ENCODE results near the gene ZNF182. TPM values are rescaled to one million over a fixed set of nuclear protein-coding genes. Genes with fewer than 3 reads are reported as not detected.

The ZNF182 gene
- total and polyA plus RNA-seq, 11 donors = 1.8 to 4.8 (median 3.0) TPM

DNA sequence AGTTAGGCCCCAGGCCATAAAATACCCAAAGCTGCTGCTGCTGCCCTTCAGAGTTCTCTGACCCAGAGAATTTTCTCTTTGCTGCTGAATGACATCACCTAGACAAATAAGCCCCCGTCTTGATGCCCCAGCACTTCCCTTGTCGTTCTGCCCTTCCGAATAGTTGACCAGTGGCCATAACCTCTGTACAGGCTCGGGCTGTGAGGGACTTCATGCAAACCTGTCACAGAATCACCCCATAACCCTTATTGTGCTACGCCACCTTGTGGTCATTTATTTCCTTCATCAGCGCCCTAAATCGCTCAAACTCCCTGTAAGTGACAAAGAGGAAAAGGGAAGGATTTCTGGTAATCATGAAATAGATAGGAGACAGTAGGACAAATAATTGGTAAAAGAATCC is 21.8 kb upstream of the ZNF182 start:
- ATAC-seq = peak; percentile 33 to 73 (median 62)
- intact Hi-C loops (cut with DNase I) = loop anchor here in 9 of 10 donors (5.0 to 10.0 kb wide), 10 partner anchors 168 to 831 kb away; partner anchors contain the start of genes ARAF (in 3 of the 9), ELK1 (in 3 of the 9), UXT (in 3 of the 9) and ZNF81 (in 3 of the 9)
- WGBS, 4 donors = 1 to 27% (median 6%) methylated on average over 7 of the region's 7 CpGs
- Histone ChIP-seq H3K27ac (peak overlapping the region in 5 of 12 donors; percentile 22 to 49 (median 45)), H3K36me3 (no peaks in the 10 kb centered on the region), H3K9me3 (no peaks in the 10 kb centered on the region), H3K27me3 (no peaks in the 10 kb centered on the region), H3K4me1 (peaks cover 0 to 9% (median 1%) of the 10 kb centered on the region in 12 donors), H3K4me3 (no peak overlapping the region)
- TF ChIP-seq, protein P1, sequence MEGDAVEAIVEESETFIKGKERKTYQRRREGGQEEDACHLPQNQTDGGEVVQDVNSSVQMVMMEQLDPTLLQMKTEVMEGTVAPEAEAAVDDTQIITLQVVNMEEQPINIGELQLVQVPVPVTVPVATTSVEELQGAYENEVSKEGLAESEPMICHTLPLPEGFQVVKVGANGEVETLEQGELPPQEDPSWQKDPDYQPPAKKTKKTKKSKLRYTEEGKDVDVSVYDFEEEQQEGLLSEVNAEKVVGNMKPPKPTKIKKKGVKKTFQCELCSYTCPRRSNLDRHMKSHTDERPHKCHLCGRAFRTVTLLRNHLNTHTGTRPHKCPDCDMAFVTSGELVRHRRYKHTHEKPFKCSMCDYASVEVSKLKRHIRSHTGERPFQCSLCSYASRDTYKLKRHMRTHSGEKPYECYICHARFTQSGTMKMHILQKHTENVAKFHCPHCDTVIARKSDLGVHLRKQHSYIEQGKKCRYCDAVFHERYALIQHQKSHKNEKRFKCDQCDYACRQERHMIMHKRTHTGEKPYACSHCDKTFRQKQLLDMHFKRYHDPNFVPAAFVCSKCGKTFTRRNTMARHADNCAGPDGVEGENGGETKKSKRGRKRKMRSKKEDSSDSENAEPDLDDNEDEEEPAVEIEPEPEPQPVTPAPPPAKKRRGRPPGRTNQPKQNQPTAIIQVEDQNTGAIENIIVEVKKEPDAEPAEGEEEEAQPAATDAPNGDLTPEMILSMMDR (IDR thresholded peaks at IDR 0.05) = peak; percentile 40 to 67 (median 53)
- TF ChIP-seq POLR2A (IDR thresholded peaks at IDR 0.05) = no peak
- DNase-seq = peak in 3 of 5 donors; percentile 33 to 41 (median 39)

DNA sequence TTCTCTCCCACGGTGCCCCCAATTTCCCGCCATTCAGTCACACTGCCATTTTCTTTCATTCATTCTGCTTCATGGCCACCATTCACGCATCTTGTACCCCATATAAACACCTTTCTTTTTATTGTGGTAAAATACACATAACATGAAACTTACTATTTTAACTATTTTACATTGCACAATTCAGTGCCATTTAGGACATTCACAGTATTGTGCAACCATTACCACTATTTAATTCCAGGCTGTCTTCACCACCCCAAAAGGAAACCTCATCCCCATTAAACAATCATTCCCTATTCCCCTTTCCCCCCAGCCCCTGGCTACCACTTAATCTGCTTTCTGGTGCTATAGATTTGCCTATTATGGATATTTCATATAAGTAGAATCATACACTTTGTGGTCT is 18.9 kb upstream of the ZNF182 start:
- H3K9me3 ChIP-seq = no peaks in the 10 kb centered on the region
- no peak overlapping the region for H3K4me3 ChIP-seq
- no peak for ATAC-seq

DNA sequence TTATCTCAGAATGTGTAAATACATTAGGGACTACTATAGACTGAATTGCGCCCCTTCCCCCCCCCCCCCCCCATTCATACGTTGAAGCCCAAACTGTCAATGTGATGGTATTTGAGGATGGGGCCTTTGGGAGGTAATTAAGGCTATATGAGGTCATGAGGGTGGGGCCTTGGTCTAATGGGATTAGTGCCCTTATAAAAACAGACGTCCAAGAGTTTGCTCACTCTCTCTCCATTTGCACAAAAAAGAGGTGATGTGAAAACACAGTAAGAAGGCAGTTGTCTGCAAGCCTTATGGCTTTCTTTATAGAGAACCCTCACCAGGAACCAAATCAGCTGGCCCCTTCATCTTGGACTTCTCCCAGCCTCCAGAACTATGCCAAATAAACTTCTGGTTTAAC is 18.3 kb upstream of the ZNF182 start:
- intact Hi-C loops (cut with DNase I) = loop anchor here in 9 of 10 donors (5.0 to 10.0 kb wide), 7 partner anchors 185 to 827 kb away; partner anchors contain the start of genes ARAF (in 4 of the 9), ZNF81 (in 4 of the 9), ELK1 (in 3 of the 9) and UXT (in 3 of the 9)
- ATAC-seq (no peak), DNase-seq (no peak)
- no peaks in the 10 kb centered on the region for H3K36me3 ChIP-seq
- peak overlapping the region in 5 of 12 donors; percentile 88 to 99 (median 96) for H3K27ac ChIP-seq
- peak overlapping the region in 7 of 12 donors; percentile 29 to 88 (median 70) for H3K4me3 ChIP-seq
- peaks cover 0 to 9% (median 1%) of the 10 kb centered on the region in 12 donors for H3K4me1 ChIP-seq
- H3K27me3 ChIP-seq = no peaks in the 10 kb centered on the region
- TF ChIP-seq, protein P1 (IDR thresholded peaks at IDR 0.05) = no peak
- TF ChIP-seq POLR2A (IDR thresholded peaks at IDR 0.05) = no peak
- H3K9me3 ChIP-seq = no peaks in the 10 kb centered on the region
- 51 to 80% (median 62%) methylated on average over 3 of the region's 3 CpGs for WGBS, 4 donors

More for the DNA sequence above, 18.9 kb upstream of the ZNF182 start:
- H3K27me3 ChIP-seq = no peaks in the 10 kb centered on the region
- no peak for DNase-seq
- H3K27ac ChIP-seq = no peak overlapping the region
- 76 to 98% (median 89%) methylated on average over 3 of the region's 3 CpGs for WGBS, 4 donors
- H3K4me1 ChIP-seq = peaks cover 0 to 9% (median 1%) of the 10 kb centered on the region in 12 donors
- intact Hi-C loops (cut with DNase I) = loop anchor here in 9 of 10 donors (5.0 to 10.0 kb wide), 7 partner anchors 185 to 828 kb away; partner anchors contain the start of genes ARAF (in 4 of the 9), ZNF81 (in 4 of the 9), ELK1 (in 3 of the 9) and UXT (in 3 of the 9)
- H3K36me3 ChIP-seq = no peaks in the 10 kb centered on the region
- no peak for TF ChIP-seq POLR2A (IDR thresholded peaks at IDR 0.05)
- TF ChIP-seq, protein P1 (IDR thresholded peaks at IDR 0.05) = no peak
